Measurements from ENCODE around the gene ETF1. TPM values are rescaled to one million over a fixed set of nuclear protein-coding genes. Genes with fewer than 3 reads are reported as not detected.

ETF1 gene
- polyA plus RNA-seq, 3 donors, result 34.8 to 71.4 (median 61.6) TPM

DNA sequence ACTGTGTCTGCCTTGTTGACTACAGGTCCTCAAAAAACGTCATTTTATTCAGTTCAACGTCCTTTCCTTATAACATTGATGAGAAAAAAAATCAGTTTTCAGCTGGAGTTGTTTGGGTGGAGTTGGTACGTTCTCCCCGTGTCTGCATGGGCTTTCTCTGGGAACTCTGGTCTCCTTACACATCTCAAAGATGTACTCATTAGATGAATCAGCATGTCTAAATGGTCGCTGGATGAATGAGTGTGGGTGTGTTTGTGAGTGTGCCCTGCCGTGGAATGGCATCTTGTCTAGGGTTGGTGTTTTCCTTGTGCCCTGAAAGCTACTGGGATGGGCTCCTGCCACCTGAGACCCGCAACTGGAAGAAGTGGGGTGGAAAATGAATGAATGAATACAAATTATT, 47.7 kb downstream of the ETF1 start:
- no peak overlapping the region for H3K4me3 Mint-ChIP-seq
- DNase-seq, result no peak
- no CpG with 5 or more reads among the region's 7 CpGs for WGBS (ENCODE audit: insufficient coverage)
- Histone ChIP-seq H3K9me3 (replicated peaks in 1 of 2; ENCODE audit: control insufficient read depth in 1 of 2, insufficient read depth in 1 of 2, low read length in 2 of 2) (no peaks in the 10 kb centered on the region), H3K4me3 (replicated peaks in 1 of 3; ENCODE audit: low read depth in 2 of 3, low read length in 3 of 3) (no peak overlapping the region), H3K27ac (ENCODE audit: low read depth in 1 of 2, low read length in 2 of 2) (no peak overlapping the region), H3K4me1 (ENCODE audit: control insufficient read depth in 1 of 2, insufficient read depth in 2 of 2, low read length in 2 of 2) (peaks cover 14 to 19% of the 10 kb centered on the region in 2 donors), H3K27me3 (ENCODE audit: control insufficient read depth in 2 of 2, insufficient read depth in 2 of 2, low read length in 2 of 2) (peaks cover 14 to 26% of the 10 kb centered on the region in 2 donors), H3K79me2 (ENCODE audit: insufficient read depth, low read length) (no peaks in the 10 kb centered on the region), H3K9ac (ENCODE audit: insufficient read depth, low read length, poor library complexity, severe bottlenecking) (no peak overlapping the region), H4K20me1 (ENCODE audit: insufficient read depth, low read length) (no peaks in the 10 kb centered on the region), H3K4me2 (replicated peaks; ENCODE audit: extremely low read depth, low read length, poor library complexity, severe bottlenecking) (no peak overlapping the region), H3K36me3 (replicated peaks in 1 of 2; ENCODE audit: control insufficient read depth in 1 of 2, insufficient read depth in 2 of 2, low read length in 2 of 2) (no peaks in the 10 kb centered on the region), H2AFZ (ENCODE audit: insufficient read depth, low read depth, low read length, poor library complexity, severe bottlenecking) (no peak overlapping the region)
- peaks cover 16% of the 10 kb centered on the region for H3K4me1 Mint-ChIP-seq
- peaks cover 27 to 34% (median 30%) of the 10 kb centered on the region in 3 donors for H3K27me3 Mint-ChIP-seq (ENCODE audit: low read depth in 3 of 3)
- TF ChIP-seq, protein P1, sequence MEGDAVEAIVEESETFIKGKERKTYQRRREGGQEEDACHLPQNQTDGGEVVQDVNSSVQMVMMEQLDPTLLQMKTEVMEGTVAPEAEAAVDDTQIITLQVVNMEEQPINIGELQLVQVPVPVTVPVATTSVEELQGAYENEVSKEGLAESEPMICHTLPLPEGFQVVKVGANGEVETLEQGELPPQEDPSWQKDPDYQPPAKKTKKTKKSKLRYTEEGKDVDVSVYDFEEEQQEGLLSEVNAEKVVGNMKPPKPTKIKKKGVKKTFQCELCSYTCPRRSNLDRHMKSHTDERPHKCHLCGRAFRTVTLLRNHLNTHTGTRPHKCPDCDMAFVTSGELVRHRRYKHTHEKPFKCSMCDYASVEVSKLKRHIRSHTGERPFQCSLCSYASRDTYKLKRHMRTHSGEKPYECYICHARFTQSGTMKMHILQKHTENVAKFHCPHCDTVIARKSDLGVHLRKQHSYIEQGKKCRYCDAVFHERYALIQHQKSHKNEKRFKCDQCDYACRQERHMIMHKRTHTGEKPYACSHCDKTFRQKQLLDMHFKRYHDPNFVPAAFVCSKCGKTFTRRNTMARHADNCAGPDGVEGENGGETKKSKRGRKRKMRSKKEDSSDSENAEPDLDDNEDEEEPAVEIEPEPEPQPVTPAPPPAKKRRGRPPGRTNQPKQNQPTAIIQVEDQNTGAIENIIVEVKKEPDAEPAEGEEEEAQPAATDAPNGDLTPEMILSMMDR (IDR thresholded peaks at IDR 0.05), result no peak
- H3K9me3 Mint-ChIP-seq, result peaks cover 0 to 6% (median 3%) of the 10 kb centered on the region in 7 donors
- no peak overlapping the region for H3K27ac Mint-ChIP-seq
- peaks cover 0 to 3% of the 10 kb centered on the region in 2 donors for H3K36me3 Mint-ChIP-seq
- intact Hi-C loops (cut with micrococcal nuclease), result no loop called here

DNA sequence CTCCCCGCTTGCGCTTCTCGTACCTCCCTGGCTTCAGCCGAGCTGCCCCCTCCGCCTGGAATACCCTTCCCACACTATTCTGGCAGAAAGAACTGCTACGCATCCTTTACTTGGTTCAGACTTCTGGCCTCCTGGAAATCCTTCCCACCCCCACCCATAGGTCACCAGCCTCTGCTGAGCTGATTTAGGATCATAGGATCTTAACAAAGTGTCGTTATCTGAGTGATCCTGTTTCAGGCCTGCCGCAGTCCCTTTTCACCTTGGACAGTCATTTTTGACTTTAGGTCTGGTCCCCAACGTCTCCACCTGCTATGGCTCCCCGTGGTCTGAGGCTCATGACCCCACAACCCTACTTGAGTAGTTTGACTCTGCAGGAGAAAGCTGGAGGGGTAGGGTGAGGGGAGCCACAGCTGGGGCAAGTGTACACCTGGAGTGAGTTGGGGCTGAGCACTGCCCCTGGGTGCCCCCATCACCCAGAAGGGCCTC, 50.4 kb downstream of the ETF1 start:
- Histone ChIP-seq H3K79me2 (ENCODE audit: insufficient read depth, low read length) (no peaks in the 10 kb centered on the region), H4K20me1 (ENCODE audit: insufficient read depth, low read length) (no peaks in the 10 kb centered on the region), H3K36me3 (replicated peaks in 1 of 2; ENCODE audit: control insufficient read depth in 1 of 2, insufficient read depth in 2 of 2, low read length in 2 of 2) (no peaks in the 10 kb centered on the region), H3K4me1 (ENCODE audit: control insufficient read depth in 1 of 2, insufficient read depth in 2 of 2, low read length in 2 of 2) (peaks cover 14 to 19% of the 10 kb centered on the region in 2 donors), H3K9me3 (replicated peaks in 1 of 2; ENCODE audit: control insufficient read depth in 1 of 2, insufficient read depth in 1 of 2, low read length in 2 of 2) (no peaks in the 10 kb centered on the region), H3K4me2 (replicated peaks; ENCODE audit: extremely low read depth, low read length, poor library complexity, severe bottlenecking) (peak overlapping the region; percentile 93), H3K27ac (ENCODE audit: low read depth in 1 of 2, low read length in 2 of 2) (no peak overlapping the region), H3K4me3 (replicated peaks in 1 of 3; ENCODE audit: low read depth in 2 of 3, low read length in 3 of 3) (peak overlapping the region; percentile 15 to 78 (median 41)), H3K27me3 (ENCODE audit: control insufficient read depth in 2 of 2, insufficient read depth in 2 of 2, low read length in 2 of 2) (peaks cover 20 to 41% of the 10 kb centered on the region in 2 donors), H3K9ac (ENCODE audit: insufficient read depth, low read length, poor library complexity, severe bottlenecking) (peak overlapping the region; percentile 33), H2AFZ (ENCODE audit: insufficient read depth, low read depth, low read length, poor library complexity, severe bottlenecking) (peak overlapping the region; percentile 79)
- peaks cover 0 to 3% of the 10 kb centered on the region in 2 donors for H3K36me3 Mint-ChIP-seq
- H3K27ac Mint-ChIP-seq, result peak overlapping the region in 1 of 7 donors; percentile 61
- WGBS (ENCODE audit: insufficient coverage), result 42% methylated on average over 8 of the region's 10 CpGs
- H3K27me3 Mint-ChIP-seq (ENCODE audit: low read depth in 3 of 3), result peaks cover 39 to 45% (median 44%) of the 10 kb centered on the region in 3 donors
- H3K9me3 Mint-ChIP-seq, result peaks cover 0 to 6% (median 3%) of the 10 kb centered on the region in 7 donors
- intact Hi-C loops (cut with micrococcal nuclease), result loop anchor here (2.0 kb wide), 1 partner anchor 28 kb away; the partner anchor contains the start of gene EGR1 (in 2 of the 2)
- H3K4me3 Mint-ChIP-seq, result peak overlapping the region; percentile 80 to 93
- TF ChIP-seq, protein P1 (IDR thresholded peaks at IDR 0.05), result no peak
- no peak for DNase-seq
- H3K4me1 Mint-ChIP-seq, result peaks cover 16% of the 10 kb centered on the region
